ENCODE data around the gene NPTN. TPM values are rescaled to one million over a fixed set of nuclear protein-coding genes. Genes with fewer than 3 reads are reported as not detected.

NPTN gene
- total and polyA plus RNA-seq, 12 donors = 26.5 to 197 (median 127) TPM

- Histone ChIP-seq H3K36me3 (replicated peaks in 1 of 2) (peaks cover 0 to 57% of the 10 kb centered on the region in 2 donors), H3K27ac (no peak overlapping the region)
- intact Hi-C loops (cut with DNase I) = no loop called here
Measured at GRCh38 chr15:73571346-73571745, 61.8 kb downstream of the NPTN start.

DNA sequence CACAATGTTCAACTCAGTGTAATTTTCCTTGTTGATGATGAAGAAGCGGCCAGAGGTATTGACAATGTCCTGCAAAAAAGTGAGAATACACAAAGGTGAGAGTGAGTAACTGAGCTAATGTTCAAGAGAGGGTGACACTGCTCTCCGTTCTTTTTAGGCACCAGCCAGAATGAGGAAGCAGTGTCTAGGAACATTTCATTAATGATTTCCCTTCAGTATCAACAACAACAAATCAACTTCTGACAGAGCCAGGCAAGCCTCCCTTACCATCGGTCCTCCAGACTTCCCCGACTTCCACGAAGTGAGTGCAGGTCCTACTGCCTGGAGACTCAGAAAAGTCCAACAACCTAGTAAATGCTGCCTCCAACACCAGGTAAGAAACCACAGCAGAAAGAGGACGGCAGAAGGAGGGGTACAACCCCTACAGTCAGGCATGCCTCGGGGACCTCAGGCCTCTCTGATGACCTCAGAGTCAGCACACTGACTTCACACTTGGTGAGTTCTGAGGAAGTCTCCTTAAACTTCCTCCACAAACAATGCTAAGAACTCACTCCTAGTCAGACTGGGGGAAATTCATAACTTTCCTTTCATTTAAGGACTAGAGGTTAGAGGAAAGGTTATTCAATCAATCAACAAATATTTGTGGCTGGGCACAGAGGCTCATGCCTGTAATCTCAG, 62.7 kb downstream of the NPTN start:
- intact Hi-C loops (cut with DNase I) = no loop called here
- H3K4me3 ChIP-seq = no peak overlapping the region
- H3K36me3 ChIP-seq (replicated peaks in 1 of 2) = peaks cover 0 to 57% of the 10 kb centered on the region in 2 donors
- TF ChIP-seq, protein P1, sequence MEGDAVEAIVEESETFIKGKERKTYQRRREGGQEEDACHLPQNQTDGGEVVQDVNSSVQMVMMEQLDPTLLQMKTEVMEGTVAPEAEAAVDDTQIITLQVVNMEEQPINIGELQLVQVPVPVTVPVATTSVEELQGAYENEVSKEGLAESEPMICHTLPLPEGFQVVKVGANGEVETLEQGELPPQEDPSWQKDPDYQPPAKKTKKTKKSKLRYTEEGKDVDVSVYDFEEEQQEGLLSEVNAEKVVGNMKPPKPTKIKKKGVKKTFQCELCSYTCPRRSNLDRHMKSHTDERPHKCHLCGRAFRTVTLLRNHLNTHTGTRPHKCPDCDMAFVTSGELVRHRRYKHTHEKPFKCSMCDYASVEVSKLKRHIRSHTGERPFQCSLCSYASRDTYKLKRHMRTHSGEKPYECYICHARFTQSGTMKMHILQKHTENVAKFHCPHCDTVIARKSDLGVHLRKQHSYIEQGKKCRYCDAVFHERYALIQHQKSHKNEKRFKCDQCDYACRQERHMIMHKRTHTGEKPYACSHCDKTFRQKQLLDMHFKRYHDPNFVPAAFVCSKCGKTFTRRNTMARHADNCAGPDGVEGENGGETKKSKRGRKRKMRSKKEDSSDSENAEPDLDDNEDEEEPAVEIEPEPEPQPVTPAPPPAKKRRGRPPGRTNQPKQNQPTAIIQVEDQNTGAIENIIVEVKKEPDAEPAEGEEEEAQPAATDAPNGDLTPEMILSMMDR (IDR thresholded peaks at IDR 0.05) = no peak
- no peak for TF ChIP-seq POLR2A (IDR thresholded peaks at IDR 0.05)
- peaks cover 5 to 14% of the 10 kb centered on the region in 2 donors for H3K4me1 ChIP-seq (replicated peaks in 1 of 2)
- 70 to 79% (median 76%) methylated on average over 7 of the region's 7 CpGs for WGBS, 4 donors
- no peaks in the 10 kb centered on the region for H3K9me3 ChIP-seq (replicated peaks in 1 of 3)
- H3K27ac ChIP-seq = no peak overlapping the region
- DNase-seq = no peak
- no peaks in the 10 kb centered on the region for H3K27me3 ChIP-seq

More at GRCh38 chr15:73571346-73571745, 61.8 kb downstream of the NPTN start:
- H3K9me3 ChIP-seq (replicated peaks in 1 of 3) = no peaks in the 10 kb centered on the region
- no peak for TF ChIP-seq POLR2A (IDR thresholded peaks at IDR 0.05)
- TF ChIP-seq, protein P1 (IDR thresholded peaks at IDR 0.05) = no peak
- DNase-seq = no peak
- 80 to 91% (median 87%) methylated on average over 5 of the region's 5 CpGs for WGBS, 4 donors
- H3K4me1 ChIP-seq (replicated peaks in 1 of 2) = peaks cover 5 to 14% of the 10 kb centered on the region in 2 donors
- H3K27me3 ChIP-seq = no peaks in the 10 kb centered on the region
- no peak overlapping the region for H3K4me3 ChIP-seq

- H3K4me1 ChIP-seq (replicated peaks in 1 of 2) = peaks cover 5 to 14% of the 10 kb centered on the region in 2 donors
- H3K4me3 ChIP-seq = no peak overlapping the region
- H3K27ac ChIP-seq = no peak overlapping the region
- TF ChIP-seq, protein P1 (IDR thresholded peaks at IDR 0.05) = no peak
- TF ChIP-seq POLR2A (IDR thresholded peaks at IDR 0.05) = no peak
- 88 to 100% (median 92%) methylated on average over 2 to 3 of the region's 3 CpGs for WGBS, 4 donors
- intact Hi-C loops (cut with DNase I) = no loop called here
- peaks cover 0 to 50% of the 10 kb centered on the region in 2 donors for H3K36me3 ChIP-seq (replicated peaks in 1 of 2)
- no peak for DNase-seq
- no peaks in the 10 kb centered on the region for H3K27me3 ChIP-seq
- no peaks in the 10 kb centered on the region for H3K9me3 ChIP-seq (replicated peaks in 1 of 3)
Measured at GRCh38 chr15:73569361-73569760, 63.8 kb downstream of the NPTN start.

- H3K36me3 ChIP-seq (replicated peaks in 1 of 2) = peaks cover 0 to 50% of the 10 kb centered on the region in 2 donors
- DNase-seq = no peak
- H3K9me3 ChIP-seq (replicated peaks in 1 of 3) = no peaks in the 10 kb centered on the region
- no peaks in the 10 kb centered on the region for H3K27me3 ChIP-seq
- H3K4me3 ChIP-seq = no peak overlapping the region
- TF ChIP-seq, protein P1 (IDR thresholded peaks at IDR 0.05) = no peak
- TF ChIP-seq POLR2A (IDR thresholded peaks at IDR 0.05) = no peak
- whole genome bisulfite sequencing, 4 donors = 75 to 88% (median 87%) methylated on average over 3 to 7 of the region's 7 CpGs
- intact Hi-C loops (cut with DNase I) = no loop called here
- peaks cover 5 to 14% of the 10 kb centered on the region in 2 donors for H3K4me1 ChIP-seq (replicated peaks in 1 of 2)
- no peak overlapping the region for H3K27ac ChIP-seq
Measured at GRCh38 chr15:73568564-73569280, 64.5 kb downstream of the NPTN start.

Data from adrenal gland (tissue), 12 donors.